GM21390 (cell line): ENCODE measurements around the gene SDK2.

Experiments used
- ATAC-seq: cut with Tn5 transposase; IDR thresholded peaks from one replicate; pipeline ENCODE4 v1.9.1; 2021; ENCODE audit not compliant: unreplicated experiment

SDK2 gene

DNA sequence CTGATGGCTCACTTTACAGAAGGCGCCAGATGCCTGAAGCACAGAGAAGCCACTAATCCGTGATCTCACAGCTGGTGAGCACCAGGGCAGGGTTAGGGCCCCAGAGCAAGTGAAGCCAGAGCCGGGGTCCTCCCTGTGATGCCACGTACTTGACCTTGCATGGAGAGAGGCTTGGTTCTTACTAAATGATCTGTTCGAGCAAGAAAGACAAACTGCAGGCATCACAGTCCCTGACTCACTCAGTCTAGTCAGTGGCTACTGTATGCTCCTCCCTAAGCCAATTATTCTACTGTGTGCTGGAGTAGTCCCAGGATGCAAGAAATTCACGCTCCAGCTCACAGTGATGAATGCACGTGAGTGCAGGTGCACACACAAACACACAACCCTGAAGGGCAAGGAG, 55.4 kb downstream of the SDK2 start:
- ATAC-seq, result no peak

DNA sequence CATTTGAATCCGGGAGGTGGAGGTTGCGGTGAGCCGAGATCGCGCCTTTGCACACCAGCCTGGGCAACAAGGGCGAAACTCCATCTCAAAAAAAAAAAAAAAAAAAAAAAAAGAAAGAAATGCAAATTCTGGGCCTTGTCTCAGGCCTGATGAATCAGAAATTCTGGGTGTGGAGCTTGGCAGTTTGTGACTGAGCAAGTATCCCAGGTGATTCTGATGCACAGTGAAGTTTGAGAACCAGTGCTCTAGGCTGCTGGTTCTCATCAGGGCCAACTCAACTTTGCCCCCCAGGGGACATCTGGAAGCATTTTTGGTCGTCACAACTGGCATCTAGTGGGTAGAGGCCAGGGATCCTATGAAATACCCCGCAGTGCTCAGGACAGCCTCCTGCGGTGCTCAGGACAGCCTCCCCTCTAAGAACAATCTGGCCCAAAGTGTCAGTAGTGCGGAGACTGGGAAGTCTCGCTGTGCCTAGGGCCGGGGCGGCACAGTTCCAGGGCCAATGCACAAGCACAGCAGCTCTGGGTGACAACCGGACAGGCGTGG, 55.9 kb downstream of the SDK2 start:
- no peak for ATAC-seq

DNA sequence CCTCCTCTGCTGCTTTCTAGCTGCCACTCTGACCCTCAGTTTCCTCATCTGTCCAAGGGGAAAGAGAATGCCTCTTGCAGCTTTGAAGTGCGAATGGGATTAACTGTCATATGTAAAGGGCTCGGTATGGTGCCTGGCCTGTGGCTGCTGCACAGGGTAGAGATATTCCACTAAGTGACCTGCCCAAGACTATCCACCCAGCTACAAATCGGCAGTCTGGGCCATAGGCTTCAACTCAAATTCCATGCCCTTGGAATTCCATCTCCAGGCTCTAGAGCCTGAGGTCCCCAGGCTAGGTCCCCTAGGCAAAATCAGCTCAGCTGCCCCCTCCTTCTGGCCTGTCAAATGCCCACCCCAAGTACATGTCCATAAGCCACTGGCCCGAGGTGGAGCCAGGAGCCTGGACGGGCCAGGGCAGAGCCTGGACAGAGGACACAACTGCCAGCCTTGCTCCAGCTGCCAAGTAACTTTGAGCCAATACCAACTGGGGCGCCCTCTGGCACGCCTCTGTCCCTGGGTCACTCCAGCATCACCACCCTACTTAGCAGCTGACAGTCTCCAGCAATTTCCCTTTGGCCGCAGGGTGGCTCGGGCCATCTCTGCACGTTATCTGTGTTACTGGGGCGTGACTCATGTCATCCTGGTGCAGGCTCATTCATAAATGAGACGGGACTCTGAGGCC, 57.2 kb downstream of the SDK2 start:
- ATAC-seq, result no peak

DNA sequence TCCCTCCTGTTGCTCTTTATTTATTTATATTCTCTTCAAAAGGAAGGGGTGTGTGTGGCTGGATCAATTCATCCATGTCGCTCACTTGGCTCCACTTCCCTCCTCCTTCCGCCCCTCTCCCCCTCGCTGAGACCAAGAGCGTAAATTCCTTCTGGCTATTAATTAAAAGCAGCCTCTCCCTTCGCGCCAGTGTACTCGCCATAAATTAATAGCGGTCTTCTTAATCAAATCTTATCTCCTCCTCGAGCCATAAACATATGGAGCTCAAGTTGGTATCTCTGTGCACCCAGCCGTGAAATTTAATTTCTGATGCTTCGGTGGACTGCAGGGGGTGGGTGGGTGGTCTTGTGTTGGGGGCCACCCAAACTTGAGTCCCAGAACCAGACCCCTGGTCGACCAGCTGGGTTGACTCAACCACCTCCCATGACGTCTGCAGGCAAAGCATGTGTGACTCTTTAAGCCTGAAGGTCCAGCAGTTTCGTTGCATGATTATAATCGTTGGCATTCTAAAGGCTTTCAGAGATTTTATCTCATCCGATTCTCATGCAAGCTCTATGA, 57.9 kb downstream of the SDK2 start:
- no peak for ATAC-seq

DNA sequence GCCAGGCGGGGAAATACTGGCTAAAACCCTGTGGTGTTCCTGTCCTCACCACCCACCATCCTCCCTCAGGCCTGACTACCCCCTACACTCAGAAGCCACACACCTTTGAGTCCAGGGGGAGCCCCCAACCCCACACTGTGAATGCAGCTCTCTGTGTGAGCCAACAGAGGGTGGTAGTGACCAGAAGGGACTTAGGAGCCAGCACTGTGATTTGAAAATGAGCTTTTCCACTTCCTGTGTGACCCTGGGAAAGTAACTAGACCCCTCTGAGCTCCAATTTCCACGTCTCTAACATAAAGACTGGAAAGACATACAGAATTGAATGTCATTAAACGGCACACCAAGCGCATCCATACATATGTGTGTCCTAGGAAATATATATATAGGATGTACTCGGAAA, 58.7 kb downstream of the SDK2 start:
- no peak for ATAC-seq

DNA sequence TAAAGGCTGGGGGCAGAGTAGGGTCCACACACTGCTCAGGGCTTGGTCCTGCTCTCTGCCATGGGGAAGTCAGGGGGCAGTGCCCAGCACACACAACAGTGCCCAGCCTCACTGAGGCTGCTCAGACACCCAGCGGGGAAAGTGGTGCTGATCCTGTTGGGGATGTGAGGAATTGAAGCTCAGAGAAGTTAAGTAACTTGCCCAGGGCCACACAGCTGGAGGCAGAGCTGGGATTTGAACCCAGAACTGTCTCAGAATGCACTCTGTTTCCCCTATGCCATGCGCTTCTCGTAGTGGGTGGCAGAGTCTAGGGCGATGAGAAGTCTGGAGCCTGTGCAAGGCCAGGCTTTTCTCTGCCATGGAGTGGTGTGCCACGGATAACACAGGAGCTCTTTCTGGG, 59.3 kb downstream of the SDK2 start:
- ATAC-seq, result no peak

DNA sequence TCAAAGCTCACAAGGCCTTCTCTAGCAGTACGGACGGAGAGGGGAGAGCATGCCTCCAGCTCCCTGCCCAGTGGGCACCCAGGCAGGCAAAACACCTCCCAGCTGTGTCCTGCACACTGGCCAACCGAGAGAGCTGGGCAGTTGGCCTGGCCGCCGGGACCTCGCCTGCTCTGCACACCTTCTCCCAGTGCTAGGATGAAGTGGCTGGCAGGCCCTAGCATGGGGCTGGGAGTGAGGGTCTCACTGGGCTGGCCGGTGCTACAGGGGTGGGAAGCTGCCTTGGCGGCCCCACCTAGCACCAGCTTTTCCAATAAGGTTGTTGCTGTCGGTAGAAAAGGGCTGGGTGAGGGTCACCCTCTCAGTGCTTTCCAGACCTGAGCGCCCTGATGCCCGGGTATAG, 60.2 kb downstream of the SDK2 start:
- no peak for ATAC-seq

DNA sequence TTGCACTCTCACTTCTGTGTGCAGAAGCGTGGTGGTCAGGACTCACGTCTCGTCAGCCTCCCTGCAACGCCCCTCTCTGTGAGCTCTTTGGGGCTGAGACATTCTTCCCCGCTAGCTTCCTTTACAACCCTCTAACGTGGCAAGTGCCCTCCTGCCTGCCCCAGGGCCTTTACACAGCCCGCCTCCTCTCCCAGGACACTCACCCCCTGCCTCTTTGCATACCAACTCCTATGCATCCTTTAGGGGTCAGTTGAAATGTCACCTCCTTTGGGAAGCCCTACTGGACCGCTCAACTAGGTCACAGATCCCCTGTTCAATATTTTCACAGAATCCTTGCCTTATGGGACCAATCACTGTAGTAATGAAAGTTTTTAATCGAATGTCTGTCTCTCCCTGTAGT, 61.4 kb downstream of the SDK2 start:
- ATAC-seq, result no peak

DNA sequence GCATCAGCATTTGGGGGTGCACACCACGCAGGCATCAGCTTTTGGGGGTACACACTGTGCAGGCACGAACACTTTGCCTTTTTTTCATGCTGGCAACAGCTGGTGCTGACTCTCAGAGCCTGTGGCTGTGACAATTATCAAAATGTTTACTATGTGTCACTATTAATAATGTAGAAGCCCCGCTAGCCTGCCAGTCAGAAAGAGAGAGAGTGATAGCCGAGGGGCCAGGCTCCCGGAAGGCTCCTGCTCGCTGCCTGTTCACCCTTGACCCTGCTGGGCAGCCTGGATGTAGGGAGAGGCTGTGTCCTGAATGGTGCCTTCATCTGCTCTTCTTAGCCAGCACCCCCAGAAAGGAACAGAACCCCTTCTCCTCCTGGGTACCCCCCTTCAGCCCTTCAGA, 61.9 kb downstream of the SDK2 start:
- no peak for ATAC-seq

DNA sequence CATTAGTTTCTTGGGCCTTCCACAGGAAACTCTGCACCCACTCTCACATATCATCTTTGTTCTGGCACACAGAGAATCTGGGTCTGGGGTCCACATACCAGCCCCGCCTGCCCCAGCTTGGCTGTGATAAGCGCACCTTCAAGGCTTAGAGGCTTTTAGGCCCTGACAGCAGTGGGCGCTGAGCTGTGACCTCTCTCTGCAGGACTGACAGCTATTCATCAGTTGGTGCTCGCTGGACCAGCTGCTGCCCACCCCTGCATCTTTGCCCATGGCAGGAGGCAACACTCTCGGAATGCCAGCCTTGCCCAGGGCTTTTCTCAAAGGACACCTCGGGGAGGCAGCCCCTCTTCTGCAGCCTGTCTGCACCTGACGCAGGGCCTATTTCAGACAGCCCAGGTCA, 62.9 kb downstream of the SDK2 start:
- no peak for ATAC-seq

DNA sequence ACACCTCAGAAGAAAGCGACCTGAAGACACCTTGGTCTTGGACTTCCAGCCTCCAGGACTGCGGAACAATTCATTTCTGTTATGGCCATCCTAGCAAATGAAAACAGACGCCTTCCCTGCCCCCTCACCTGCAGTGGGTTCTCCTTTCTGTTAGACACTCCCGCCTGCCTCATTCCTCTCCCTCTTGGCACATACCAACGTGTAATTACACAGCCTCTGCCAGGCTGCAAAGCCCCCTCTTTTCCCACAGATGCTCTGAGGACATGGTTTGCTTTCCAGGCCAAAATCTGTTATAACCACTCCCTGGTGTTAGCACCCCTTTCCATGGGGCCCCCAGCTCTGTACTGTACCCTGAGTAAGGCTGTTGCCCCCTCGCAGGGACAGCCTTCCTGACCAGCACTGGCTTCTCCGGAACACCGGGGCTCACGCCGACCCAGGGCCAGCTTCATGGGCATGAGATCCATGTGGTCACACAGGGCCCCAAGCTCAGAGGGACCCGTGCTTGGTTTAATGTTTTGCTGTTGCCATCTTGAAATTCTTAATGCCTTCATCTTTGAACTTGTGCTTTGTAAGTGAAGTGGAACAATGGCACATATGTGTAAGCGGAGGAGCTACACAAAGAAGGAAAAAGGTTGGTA, 64.1 kb downstream of the SDK2 start:
- no peak for ATAC-seq

DNA sequence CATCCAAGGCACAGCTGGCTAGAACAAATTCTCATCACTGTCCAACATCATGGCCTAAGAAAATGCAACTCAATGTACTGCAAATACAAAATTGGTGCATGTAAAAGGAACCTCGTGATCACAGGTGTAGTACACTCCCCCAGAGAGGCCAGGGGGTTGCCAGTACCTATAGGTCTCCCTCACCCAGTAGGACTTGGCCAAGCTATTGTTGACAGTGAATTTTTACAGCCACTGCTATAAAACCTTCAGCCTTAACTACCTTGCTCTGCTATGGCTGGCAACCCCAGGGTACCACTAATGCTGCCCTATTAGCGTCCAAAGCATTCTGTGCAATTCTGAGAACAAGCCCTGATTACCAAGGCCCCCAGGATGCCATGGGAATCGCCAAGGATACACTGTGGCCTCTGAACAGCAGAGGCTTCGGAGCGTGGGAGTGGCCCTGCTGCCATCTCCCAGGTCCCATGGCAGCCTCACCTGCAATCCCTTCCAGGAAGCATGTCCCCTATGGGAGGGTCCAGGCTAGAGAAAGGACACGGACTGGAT, 67.6 kb downstream of the SDK2 start:
- ATAC-seq, result no peak

DNA sequence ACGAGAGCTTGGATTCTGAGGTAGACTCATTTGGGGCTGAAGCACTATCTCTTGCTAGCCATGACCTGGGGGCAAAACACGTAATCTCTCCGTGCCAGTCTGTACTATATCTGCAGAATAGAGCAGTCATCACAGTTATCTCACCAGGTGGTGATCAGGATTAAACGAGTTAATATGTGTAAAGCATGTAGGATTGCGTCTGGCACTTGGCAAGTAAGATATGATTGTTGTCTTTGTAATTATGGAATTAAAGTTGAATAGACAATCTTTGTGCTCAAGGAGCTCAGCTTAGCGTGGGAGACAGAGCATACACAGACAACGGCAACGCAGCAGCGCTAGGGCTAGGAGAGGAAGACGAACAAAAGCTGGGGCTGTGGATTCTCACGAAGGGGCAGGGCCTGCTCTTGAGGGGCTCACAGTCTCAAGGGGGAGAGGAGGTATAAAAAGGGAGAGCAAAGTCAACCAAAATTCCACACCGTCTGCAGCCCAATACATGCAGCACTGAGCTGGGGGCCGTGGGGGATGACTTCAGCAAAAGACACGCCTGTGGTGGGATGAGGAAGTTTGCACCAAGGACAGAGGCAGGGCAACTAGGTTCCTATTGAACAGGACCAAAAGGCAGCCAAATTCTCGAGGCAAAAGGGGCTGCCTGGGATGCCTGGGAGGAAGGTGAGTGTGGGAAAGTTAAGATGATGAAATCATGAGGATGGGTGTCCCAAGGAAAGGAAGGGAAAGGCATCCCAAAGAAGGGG, 68.6 kb downstream of the SDK2 start:
- ATAC-seq, result no peak

DNA sequence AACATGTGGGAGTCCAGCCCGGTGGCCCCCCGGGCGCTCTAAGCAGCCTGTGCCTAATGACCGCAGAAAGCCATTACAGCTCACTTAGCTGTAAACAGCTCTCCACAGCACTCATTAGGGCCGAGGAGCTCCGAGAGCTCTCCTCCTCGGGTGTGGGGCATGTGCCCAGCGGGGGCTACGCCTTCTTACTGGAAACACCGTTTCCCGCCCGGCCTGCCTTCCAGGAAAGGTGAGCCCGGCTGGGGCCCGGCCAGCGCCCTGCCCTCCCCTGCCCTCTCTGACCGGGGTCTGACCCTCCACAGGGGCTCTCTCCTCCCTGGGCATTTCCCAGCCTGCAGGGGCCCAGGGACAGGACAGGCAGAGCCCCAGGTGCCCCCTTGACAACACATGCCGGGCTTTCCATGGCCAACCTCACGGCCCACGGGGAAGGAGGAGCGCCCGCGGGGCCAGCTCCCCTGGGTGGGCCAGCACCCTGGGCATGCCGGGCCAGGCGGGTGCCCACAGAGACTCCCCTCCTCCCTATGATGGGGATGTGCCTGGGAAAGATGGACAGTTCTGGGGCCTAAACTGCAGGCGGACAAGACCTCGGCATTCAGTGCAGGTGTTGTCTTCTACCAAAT, 72.6 kb downstream of the SDK2 start:
- ATAC-seq, result no peak

DNA sequence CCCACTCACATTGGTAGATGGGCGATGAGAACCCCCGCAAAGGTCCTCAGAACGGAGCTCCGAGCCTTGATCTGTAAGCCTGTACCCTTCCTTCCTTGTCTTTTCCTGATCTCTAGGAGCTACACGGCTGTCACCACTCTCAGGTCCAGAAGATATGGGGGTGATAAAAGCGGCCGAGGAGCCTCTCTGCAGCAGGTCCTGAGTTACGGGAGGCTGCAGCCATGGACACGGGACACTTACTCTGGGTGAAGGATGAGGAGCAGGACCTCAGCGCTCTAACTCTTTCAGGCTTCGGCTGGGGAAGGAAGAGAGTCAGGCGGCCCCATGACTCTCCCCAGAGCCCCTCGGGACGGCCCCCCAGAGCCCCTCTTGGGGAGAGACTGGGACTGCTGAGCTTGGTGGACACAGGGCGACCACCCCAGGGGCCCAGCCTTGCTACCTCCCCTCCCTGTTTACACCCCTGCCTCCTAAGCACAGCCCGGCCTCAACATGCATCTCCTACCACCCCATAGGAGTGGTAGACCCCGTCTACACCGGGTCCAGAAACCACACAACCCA, 74.4 kb downstream of the SDK2 start:
- ATAC-seq, result no peak

DNA sequence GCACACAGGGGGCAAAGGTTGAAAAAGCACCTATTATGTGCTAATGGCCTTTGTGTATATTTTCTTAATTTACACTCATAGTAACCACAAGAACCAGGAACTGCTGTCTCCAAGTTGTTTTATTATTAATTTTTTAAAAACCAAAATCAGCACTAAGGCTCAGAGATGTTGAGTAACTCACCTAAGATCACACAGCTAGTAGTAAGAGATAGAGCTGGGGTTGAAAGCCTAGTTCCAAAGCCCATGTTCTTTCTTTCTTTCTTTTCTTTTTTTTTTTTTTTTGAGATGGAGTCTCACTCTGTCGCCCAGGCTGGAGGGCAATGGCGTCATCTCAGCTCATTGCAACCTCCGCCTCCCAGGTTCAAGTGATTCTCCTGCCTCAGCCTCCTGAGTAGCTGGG, 75.3 kb downstream of the SDK2 start:
- ATAC-seq, result no peak

DNA sequence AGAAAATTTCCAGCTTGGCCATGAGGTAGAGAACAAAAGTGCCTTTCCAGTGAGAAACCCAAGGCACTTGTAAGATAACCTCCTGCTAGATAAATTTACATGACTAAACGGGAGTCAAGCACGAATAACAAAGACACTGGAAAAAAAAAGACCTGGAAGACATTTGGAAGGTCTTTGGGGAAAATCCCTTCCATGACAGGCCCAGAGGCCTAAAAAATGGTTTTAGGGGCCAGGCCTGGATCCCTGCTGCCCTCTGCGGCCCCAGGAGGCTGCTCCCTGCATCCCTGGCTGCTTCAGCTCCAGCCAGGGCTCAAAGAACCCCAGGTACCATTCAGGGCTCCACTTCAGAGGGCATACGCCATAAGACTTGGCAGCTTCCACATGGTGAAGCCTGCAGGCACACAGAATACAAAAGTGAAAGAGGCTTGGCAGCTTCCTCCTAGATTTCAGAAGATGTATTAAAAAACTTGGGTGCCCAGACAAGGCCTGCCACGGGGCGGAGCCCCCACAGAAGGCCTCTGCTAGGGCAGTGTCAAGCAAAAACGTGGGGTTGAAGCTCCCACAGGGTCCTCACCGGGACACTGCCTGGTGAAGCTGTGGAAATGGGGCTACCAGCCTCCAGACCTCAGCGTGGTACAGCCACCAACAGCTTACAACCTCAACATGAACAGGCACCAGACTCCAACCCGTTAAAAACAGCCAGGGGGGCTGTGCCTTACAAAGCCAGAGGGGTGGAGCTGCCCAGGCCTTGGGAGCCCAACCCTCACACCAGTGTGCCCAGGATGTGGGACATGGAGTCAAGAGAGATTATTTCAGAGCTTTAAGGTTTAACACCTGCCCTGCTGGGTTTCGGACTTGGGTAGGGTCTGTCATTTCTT, 77.1 kb downstream of the SDK2 start:
- ATAC-seq, result no peak

DNA sequence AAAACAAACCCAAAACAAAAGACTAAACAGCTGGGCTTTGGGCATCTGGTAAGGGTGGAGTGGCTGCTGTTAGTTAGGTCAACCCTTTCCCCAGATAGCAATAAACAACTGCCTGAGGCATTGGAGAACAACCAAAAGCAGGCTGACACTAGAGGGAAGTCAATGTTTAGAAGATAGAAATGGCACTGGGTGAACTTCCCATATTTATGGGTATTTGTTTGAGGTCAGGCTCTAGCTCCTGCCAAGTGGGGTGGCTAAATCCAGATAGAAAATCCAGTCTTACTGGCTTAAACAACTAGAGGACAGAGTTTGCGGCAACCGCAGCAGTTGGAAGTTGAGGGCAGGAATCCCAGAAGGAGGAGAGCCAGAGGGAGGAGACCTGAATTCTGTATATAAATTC, 79.4 kb downstream of the SDK2 start:
- ATAC-seq, result no peak

DNA sequence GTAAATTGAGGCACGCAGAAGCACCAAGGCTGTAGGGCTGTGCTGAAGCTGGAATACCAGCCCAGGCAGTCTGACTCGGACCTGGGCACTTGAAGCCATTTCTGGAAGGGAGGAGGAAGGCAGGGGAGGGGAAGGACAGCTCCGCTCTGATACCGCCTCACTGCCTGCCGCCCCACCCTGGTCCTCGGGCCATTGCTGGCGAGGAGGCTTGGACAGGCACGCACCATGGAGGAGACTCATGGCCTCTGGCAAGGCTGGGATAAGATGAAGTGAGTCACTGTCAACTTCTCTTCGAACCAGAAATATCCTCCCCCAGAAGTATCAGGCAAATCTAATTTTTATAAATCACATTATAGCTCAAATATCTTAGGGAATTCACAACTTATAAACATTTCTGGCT, 81.3 kb downstream of the SDK2 start:
- no peak for ATAC-seq

DNA sequence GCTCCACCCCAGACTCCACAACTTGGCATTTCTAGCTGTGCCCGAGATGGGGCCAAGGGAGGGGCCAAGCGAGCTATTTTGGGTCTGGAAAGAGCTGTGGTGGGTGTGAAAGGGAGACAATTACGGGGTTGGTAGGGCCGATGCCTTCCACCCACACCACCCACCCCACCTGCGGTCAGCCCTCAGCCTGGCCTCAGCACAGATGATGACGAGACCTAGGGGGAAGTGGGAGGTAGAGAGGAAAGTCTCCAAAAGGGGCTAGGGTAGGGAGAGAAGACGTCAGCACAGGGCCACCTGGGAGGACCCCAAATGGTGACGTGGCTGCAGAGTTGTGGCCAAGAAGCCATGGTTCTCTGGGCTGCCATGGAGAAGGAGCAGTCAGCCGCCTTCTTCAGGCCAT, 83.1 kb downstream of the SDK2 start:
- no peak for ATAC-seq
